ENCODE data around the gene PCDHGC5.

The PCDHGC5 gene

GRCh38 chr5:141489841-141490240 is 960 bp downstream of the PCDHGC5 start:
- DNase-seq (ENCODE audit: low read depth) = no peak
- H3K4me3 ChIP-seq (ENCODE audit: low read depth, low read length) = no peak overlapping the region

- DNase-seq (ENCODE audit: low read depth) = no peak
Observed at GRCh38 chr5:141490271-141490670, 1.4 kb downstream of the PCDHGC5 start.

GRCh38 chr5:141490771-141491170 is 1.9 kb downstream of the PCDHGC5 start:
- DNase-seq (ENCODE audit: low read depth) = no peak

More at GRCh38 chr5:141490271-141490670, 1.4 kb downstream of the PCDHGC5 start:
- no peak overlapping the region for H3K4me3 ChIP-seq (ENCODE audit: low read depth, low read length)

GRCh38 chr5:141491323-141492167 is 2.7 kb downstream of the PCDHGC5 start:
- no peak for DNase-seq (ENCODE audit: low read depth)

More at GRCh38 chr5:141490771-141491170, 1.9 kb downstream of the PCDHGC5 start:
- H3K4me3 ChIP-seq (ENCODE audit: low read depth, low read length) = no peak overlapping the region

GRCh38 chr5:141492168-141492885 is 3.4 kb downstream of the PCDHGC5 start:
- no peak overlapping the region for H3K4me3 ChIP-seq (ENCODE audit: low read depth, low read length)
- DNase-seq (ENCODE audit: low read depth) = no peak

More at GRCh38 chr5:141491323-141492167, 2.7 kb downstream of the PCDHGC5 start:
- no peak overlapping the region for H3K4me3 ChIP-seq (ENCODE audit: low read depth, low read length)

- DNase-seq (ENCODE audit: low read depth) = no peak
- H3K4me3 ChIP-seq (ENCODE audit: low read depth, low read length) = no peak overlapping the region
Observed at GRCh38 chr5:141493500-141494422, 4.9 kb downstream of the PCDHGC5 start.

GRCh38 chr5:141494761-141495452 is 6.0 kb downstream of the PCDHGC5 start:
- H3K4me3 ChIP-seq (ENCODE audit: low read depth, low read length) = no peak overlapping the region
- DNase-seq (ENCODE audit: low read depth) = no peak

GRCh38 chr5:141495453-141495811 is 6.6 kb downstream of the PCDHGC5 start:
- H3K4me3 ChIP-seq (ENCODE audit: low read depth, low read length) = no peak overlapping the region
- DNase-seq (ENCODE audit: low read depth) = no peak

GRCh38 chr5:141496038-141496437 is 7.2 kb downstream of the PCDHGC5 start:
- DNase-seq (ENCODE audit: low read depth) = no peak
- H3K4me3 ChIP-seq (ENCODE audit: low read depth, low read length) = no peak overlapping the region

- H3K4me3 ChIP-seq (ENCODE audit: low read depth, low read length) = no peak overlapping the region
- DNase-seq (ENCODE audit: low read depth) = no peak
Observed at GRCh38 chr5:141501761-141502160, 12.9 kb downstream of the PCDHGC5 start.

- H3K4me3 ChIP-seq (ENCODE audit: low read depth, low read length) = no peak overlapping the region
- no peak for DNase-seq (ENCODE audit: low read depth)
Observed at GRCh38 chr5:141503681-141504080, 14.8 kb downstream of the PCDHGC5 start.

- DNase-seq (ENCODE audit: low read depth) = no peak
Observed at GRCh38 chr5:141504216-141504615, 15.3 kb downstream of the PCDHGC5 start.

GRCh38 chr5:141506381-141507155 is 17.7 kb downstream of the PCDHGC5 start:
- H3K4me3 ChIP-seq (ENCODE audit: low read depth, low read length) = no peak overlapping the region

More at GRCh38 chr5:141504216-141504615, 15.3 kb downstream of the PCDHGC5 start:
- H3K4me3 ChIP-seq (ENCODE audit: low read depth, low read length) = no peak overlapping the region

GRCh38 chr5:141507387-141508091 is 18.7 kb downstream of the PCDHGC5 start:
- peak overlapping the region; percentile 39 for H3K4me3 ChIP-seq (ENCODE audit: low read depth, low read length)
- DNase-seq (ENCODE audit: low read depth) = no peak

More at GRCh38 chr5:141506381-141507155, 17.7 kb downstream of the PCDHGC5 start:
- DNase-seq (ENCODE audit: low read depth) = no peak

GRCh38 chr5:141508440-141508797 is 19.5 kb downstream of the PCDHGC5 start:
- DNase-seq (ENCODE audit: low read depth) = no peak
- H3K4me3 ChIP-seq (ENCODE audit: low read depth, low read length) = peak overlapping the region; percentile 39

- peak; percentile 94 for DNase-seq (ENCODE audit: low read depth)
- peak overlapping the region; percentile 39 for H3K4me3 ChIP-seq (ENCODE audit: low read depth, low read length)
Observed at GRCh38 chr5:141508798-141509611, 20.1 kb downstream of the PCDHGC5 start.

- H3K4me3 ChIP-seq (ENCODE audit: low read depth, low read length) = no peak overlapping the region
- DNase-seq (ENCODE audit: low read depth) = no peak
Observed at GRCh38 chr5:141510160-141510559, 21.3 kb downstream of the PCDHGC5 start.
